Stimulated activated CD8-positive, alpha-beta memory T cell treated with anti-CD3 and anti-CD28 coated beads, Interleukin-4, amount 100 ng/mL, for 1 hour (primary cell): ENCODE measurements around the gene ST6GAL1.

ENCODE experiments used
- DNase-seq, 2 donors: peaks; one replicate each; pipeline ENCODE4 v3.0.0-alpha.2; 2020; ENCODE audit warnings: low read depth in 2 of 2, low spot score in 1 of 2

Gene ST6GAL1

DNA sequence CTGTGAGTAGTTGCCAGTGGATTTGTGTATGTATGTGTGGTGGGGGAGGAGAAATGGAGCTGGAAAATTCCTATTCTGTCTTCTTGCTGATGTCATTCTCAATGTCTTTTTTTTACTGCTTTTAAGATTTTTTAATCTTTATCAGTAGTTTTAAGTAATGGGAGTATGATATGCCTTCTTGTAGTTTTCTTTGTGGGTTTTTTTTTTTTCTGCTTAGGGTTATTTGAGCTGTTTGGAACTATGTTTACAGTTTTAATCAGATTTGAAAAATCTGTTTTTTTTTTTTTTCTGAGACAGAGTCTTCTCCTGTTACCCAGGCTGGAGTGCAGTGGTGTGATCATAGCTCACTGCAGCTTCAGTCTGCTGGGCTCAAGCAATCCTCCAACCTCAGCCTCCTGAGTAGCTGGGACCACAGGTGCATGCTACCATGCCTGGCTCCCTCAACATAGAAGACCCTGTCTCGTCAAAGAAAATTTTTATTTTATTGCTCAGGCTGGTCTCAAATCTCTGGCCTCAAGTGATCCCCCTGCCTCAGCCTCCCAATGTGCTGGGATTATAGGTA lies 171.8 kb downstream of the ST6GAL1 start:
- no peak for DNase-seq

DNA sequence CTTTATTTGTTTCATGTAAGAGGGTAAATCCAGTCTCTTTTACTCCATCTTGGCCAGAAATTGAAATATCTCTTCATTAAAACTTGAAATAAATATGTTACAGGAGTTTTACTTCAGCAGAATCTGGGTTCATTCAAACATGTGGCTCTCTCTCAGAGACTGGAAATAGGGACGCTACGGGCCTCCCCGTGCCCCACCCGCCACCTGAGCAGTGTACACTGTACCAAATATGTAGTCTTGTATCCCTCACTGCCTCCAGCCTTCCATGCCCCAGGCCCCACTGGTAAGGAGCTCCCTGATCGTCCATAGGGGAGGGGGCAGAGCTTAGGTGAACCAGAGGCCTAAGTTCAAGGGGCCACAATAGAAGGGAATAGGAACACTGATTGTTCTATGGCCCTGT lies 172.9 kb downstream of the ST6GAL1 start:
- no peak for DNase-seq

DNA sequence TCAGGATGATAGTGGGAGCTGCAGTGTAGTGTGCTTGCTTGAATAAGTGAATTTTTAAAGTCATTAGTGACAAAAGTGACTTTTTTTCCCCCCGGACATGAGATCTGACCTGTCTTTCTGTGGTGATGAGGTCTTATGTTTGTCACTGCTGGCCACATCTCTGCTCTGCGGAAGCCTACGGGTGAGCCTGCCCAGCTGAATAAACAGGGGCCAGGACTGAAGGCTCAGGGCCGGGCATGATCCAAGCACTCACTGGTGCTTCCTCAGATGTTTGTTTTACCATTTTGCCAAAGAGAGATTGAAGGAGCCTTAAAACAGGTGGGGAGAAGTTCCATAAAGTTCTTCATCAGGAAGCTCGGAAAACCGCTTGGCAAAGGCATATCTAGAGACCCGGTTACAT lies 174.0 kb downstream of the ST6GAL1 start:
- no peak for DNase-seq

DNA sequence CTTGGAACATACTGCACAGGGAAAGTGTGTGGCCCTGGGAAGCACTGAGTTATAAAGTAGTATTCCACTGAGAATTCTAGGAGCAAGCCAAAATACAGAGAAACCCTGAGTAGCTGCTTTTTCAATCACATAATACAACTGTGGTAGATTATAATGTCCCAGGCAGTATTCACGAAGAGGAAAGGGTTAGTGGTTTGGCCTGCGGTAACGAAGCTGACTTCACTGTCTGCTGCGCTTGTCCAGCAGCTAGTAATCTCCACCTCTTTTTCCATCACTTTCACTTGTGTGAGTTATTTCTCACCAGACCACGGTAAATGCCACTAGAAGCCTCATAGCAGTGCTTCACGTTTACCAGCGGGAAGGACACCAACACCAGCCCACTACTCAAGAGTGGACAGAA lies 174.6 kb downstream of the ST6GAL1 start:
- DNase-seq = no peak

DNA sequence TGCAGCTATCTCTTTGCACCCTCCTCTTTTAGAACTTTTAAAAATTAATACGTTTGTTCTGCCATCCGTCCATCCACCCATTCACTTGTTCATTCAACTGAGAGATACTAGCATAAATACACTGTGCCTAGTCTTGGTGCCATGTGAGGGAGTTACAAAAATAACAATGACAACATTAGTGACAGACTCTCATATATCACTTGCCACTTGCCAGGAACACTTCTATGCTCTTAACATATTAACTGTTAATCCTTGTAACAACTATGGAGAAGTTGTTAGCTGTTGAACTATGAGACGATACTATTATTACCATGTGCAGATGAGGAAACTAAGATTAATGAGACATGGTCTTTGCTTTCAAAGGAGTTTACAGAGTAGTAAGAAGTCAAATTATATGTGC lies 175.4 kb downstream of the ST6GAL1 start:
- no peak for DNase-seq

DNA sequence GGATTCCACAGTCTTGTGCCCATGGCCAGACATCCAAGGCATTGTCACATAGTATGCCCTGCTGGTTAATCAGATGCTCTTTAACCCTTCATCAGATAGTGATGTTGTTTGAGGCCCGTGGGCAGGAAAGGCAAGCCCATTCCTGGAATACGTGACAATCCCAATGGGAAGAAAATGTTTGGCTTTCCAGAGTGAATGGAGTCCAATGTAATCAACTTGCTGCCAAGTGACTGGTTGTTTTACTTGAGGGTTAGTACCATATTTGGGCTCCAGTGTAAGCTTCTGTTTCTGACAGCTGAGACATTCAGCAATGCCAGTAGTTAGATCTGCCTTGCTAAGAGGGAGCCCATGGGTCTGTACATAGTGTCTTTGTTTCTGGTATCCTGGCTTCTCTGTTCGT lies 177.7 kb downstream of the ST6GAL1 start:
- DNase-seq = no peak

DNA sequence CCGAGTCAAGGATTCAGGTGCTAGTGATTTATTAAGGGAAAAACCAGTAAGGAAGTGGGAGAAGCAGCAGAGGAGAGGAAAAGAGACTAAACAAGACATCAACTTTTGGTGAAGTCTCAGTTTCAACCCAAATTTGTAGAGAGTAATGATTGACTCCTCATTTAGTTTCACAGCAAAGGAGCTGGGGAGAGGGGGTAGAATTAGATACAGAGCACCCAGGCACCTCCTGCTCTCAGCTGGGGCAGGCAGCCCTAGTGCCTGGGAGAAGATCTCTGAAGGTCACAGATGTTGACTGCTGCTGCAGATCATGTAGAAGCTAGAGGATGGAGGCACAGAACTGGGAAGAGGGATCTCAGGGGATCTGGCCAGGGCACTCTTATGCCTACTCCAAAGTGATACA lies 179.8 kb downstream of the ST6GAL1 start:
- no peak for DNase-seq

DNA sequence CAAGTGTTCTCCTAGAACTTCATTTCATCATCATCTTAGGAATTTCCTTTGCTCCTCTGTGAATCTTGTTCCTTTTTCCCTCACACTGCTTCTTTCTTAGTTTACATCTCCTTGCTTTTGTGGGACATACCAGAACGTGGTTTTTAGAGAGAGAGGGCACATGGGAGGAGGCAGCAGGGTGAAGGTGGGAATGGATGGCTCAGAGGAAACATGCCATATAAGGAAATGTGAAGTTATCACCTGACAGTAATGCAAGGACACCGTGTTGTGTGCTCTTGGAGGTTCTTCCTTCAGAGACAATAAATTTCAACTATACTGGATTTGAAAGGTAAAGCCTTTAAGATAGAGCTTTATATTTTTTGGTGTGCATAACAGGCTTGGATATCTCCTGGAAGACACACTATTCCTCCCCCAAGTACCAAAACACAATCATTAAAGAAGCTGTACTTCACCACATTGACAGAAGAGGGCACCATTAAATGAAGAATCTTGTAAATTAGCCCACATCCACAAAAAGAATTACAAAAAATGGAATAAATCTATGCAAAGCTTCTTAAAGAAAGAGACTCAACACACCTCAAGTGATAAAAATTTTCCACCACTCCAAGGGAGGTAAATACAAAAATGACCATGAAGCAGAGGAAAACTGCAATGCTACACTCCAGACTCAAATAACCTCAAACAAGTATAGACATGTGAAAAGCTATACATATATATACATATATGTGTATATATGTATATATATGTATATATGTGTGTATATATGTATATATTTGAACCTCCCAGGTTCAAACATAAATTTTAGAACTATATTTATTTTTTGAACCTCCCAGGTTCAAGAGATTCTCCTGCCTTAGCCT lies 182.8 kb downstream of the ST6GAL1 start:
- no peak for DNase-seq

DNA sequence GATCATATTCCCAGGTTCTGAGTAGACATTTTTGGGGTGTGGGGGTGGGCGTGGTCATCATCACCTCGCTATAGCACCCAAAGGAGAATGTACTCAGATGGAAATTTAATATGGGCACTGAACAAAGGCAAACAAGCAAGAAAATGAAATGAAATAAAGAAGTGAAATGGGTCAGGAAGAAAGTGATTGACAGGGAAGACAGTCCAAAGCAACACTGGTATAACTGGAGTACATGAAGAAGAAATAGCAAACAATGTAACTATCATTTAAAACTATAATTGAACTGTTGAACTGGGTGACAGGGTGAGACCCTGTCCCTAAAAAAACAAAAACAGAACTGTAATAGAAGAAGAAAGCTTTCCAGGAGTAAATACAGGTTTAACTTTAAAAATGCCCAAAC lies 184.2 kb downstream of the ST6GAL1 start:
- no peak for DNase-seq

DNA sequence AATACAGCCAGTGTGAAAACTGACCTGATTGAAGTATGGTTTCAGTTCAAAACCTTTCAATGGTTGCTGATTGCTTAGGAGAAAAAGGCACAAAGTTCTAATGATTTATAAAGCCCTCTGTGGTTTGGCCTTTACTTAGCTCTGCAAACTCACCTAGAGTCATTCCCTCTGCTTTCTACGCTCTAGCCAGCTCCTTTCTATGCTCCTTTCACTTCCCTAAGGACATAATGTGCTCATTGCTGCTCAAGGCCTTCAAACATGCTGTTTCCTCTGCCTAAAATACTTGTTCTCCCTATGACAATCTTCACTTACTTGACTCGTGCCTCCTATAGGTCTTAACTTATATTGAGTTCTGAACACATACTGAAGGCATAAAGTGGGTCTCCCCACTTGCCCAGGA lies 190.0 kb downstream of the ST6GAL1 start:
- no peak for DNase-seq

DNA sequence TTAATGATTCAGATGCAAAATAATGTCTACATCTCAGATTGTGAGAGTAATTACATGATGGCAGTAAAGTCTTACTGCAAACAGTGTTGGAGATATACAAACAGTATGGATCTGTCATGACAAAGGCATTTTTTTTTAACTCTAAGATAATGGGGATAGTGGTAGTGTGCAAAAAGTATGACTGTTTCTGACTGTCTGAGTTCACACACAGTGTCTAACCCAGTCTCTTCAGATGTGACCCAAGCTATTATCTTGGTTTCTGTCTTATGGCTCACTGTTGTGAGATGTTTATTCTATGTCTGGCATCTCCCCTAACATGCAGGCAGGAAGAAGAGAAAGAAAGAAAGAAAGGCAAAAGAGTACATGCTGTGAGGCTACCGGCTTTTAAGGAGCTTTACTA lies 191.9 kb downstream of the ST6GAL1 start:
- no peak for DNase-seq

DNA sequence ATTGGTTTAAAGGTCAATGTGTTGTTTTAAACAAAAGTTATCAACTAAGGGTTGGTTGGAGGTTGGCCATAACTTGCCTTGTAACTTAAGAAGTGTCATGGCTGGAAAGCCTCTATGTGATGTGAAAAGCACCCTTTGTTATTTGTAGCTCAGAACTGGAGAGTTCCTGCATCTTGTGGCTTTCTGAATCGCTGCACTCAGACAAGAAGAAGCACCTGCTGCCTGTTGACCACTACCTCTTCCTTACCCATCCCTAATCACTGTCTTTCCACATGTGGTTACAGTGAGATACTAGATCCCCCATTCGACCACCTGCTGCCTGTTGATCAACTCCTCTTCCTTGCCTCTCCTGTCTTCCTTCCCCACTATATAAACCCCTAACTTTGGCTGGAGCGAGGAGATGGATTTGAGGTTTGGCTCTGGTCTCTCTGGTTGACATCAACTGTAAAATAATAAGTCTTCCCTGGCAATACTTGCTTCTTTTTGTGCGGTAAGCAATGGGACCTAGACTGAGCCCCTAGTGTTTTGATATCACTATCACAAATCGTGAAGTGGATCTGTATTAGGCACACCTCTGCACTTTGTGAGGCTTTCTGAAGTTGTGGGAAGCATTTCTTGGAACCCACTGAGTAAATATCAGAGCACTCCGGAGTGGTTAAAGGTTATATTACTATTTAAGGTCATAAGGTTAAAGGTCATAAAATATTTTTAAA lies 195.1 kb downstream of the ST6GAL1 start:
- DNase-seq = no peak
